ENCODE results near the gene KRT73.

The KRT73 gene

DNA sequence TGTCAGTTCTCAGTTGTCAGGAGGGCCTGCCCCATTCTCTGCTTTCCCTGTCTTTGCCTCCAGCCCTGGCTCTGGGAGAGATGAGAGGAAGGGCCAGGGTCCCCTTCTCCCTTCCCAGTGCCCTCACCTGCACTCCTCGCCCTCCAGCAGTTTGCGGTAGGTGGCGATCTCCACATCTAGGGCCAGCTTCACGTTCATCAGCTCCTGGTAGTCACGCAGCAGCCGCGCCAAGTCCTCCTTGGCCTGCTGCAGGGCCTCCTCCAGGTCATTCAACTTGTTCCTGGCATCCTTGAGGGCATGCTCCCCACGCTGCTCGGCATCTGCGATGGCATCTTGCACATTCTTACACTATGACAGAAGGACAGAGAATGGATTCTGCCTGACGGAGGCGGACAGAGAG, 28.3 kb upstream of the KRT73 start:
- TF ChIP-seq, protein P1, sequence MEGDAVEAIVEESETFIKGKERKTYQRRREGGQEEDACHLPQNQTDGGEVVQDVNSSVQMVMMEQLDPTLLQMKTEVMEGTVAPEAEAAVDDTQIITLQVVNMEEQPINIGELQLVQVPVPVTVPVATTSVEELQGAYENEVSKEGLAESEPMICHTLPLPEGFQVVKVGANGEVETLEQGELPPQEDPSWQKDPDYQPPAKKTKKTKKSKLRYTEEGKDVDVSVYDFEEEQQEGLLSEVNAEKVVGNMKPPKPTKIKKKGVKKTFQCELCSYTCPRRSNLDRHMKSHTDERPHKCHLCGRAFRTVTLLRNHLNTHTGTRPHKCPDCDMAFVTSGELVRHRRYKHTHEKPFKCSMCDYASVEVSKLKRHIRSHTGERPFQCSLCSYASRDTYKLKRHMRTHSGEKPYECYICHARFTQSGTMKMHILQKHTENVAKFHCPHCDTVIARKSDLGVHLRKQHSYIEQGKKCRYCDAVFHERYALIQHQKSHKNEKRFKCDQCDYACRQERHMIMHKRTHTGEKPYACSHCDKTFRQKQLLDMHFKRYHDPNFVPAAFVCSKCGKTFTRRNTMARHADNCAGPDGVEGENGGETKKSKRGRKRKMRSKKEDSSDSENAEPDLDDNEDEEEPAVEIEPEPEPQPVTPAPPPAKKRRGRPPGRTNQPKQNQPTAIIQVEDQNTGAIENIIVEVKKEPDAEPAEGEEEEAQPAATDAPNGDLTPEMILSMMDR (IDR thresholded peaks at IDR 0.05; ENCODE audit: insufficient read depth, low read depth, low read length, missing control alignments) = no peak
- no peak overlapping the region for H3K4me3 ChIP-seq (ENCODE audit: low read depth, low read length)
- no peak for DNase-seq (ENCODE audit: low read depth)

GRCh38 chr12:52645982-52646381, 27.6 kb upstream of the KRT73 start:
- H3K4me3 ChIP-seq (ENCODE audit: low read depth, low read length) = no peak overlapping the region
- TF ChIP-seq, protein P1 (IDR thresholded peaks at IDR 0.05; ENCODE audit: insufficient read depth, low read depth, low read length, missing control alignments) = no peak
- no peak for DNase-seq (ENCODE audit: low read depth)

DNA sequence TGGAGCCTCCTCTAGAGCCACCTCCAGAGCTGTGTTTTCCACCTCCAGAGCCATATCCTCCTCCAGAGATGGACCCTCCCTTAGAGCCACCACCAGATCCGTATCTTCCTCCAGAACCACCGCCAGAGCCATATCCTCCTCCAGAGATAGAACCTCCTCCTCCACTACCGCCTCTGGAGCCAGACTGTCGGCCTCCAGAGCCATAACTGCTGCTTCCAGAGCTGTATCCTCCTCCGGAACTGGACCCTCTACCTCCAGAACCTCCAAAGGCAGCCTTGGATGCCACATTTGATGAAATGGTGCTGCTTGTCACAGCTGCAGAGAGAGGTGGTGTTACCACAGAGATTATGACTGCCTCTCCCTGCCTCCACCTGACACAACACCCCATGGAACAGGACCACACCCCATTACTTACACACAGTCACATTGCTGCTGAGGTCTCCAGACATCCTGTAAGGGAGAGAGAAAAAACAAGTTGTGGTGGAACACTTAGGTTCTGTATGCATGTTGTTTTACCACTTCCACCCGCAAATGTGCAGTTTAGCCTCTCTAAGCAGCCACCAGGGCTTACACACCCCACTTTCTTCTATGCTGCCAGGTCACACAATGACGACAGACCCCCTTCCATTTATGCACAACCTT, 26.9 kb upstream of the KRT73 start:
- TF ChIP-seq, protein P1 (IDR thresholded peaks at IDR 0.05; ENCODE audit: insufficient read depth, low read depth, low read length, missing control alignments) = no peak
- DNase-seq (ENCODE audit: low read depth) = no peak
- H3K4me3 ChIP-seq (ENCODE audit: low read depth, low read length) = no peak overlapping the region

DNA sequence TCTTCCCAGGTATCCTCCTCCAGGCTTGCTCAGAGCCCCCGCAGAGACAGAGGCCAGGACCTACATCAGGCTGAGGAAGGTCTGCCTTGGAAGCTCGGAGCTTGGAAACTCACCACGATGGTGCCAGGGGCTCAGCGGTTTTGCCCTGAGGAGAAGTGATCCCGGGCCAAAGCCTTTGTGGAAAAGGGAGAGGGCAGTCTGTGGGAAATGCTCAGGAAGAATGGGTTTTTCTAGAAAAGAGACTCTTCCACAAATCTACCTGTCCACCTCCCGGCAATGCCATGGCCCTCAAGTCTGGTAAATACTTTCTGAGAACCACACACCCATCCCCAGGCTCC, 25.7 kb upstream of the KRT73 start:
- DNase-seq (ENCODE audit: low read depth) = no peak
- no peak overlapping the region for H3K4me3 ChIP-seq (ENCODE audit: low read depth, low read length)
- TF ChIP-seq, protein P1 (IDR thresholded peaks at IDR 0.05; ENCODE audit: insufficient read depth, low read depth, low read length, missing control alignments) = no peak

DNA sequence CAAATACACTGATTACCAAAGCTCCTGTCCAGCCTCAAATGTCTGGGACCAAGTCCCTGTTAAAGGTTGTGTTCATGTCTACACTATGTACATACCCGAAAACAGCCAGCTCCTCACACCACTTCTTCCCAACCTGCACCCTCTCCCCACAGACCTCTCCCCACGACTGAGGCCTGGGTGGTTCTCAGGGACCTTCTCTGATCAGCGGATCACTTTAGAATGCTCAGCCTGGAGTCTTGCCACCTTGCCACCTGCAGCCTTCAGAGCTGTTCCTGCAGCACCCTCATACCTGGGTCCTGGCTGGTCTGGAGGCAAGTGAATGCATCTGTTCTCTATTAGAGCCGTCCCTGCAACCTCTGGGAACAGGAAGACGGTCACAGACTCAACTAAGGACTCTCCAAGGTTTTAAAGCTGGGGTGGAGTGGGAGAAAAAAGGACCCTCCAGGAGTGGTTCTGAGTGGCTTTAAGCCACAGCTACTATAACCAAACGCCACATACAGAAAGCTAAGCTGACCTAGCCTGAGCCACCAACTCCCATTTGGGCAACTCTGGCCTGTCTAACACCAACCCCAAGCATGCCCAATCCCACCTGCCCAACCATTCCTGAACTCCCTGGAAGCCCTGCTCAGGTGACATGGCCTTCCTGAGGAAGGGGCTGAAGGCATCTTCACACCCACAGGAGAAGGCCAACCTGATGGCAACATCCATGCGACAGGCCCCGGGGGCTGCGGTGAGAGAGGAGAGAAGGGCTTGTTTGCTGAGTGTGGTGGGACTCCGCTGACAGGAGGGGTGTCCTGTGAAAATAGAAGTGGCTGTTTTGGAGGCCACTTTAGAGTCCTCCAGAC, 25.1 kb upstream of the KRT73 start:
- no peak for DNase-seq (ENCODE audit: low read depth)
- no peak overlapping the region for H3K4me3 ChIP-seq (ENCODE audit: low read depth, low read length)
- TF ChIP-seq, protein P1 (IDR thresholded peaks at IDR 0.05; ENCODE audit: insufficient read depth, low read depth, low read length, missing control alignments) = no peak

DNA sequence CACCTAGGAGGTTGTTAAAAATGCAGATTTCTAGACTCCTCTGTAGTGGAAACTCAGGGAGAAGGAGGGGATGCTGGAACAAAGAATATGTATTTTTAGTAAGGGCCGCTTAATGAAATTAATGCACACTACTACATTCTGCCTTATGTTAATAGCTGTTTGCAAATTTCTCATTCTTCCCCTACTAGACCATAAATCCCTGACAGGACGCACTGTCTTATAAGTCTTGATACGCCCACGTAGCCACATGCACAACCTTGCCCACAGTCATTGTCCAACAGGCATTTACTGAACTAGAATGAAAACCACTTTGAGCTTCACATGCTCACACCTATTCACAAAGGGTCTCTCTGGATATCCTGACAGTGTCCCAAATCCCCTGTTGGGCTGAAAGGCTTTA, 23.1 kb upstream of the KRT73 start:
- no peak overlapping the region for H3K4me3 ChIP-seq (ENCODE audit: low read depth, low read length)
- TF ChIP-seq, protein P1 (IDR thresholded peaks at IDR 0.05; ENCODE audit: insufficient read depth, low read depth, low read length, missing control alignments) = no peak
- no peak for DNase-seq (ENCODE audit: low read depth)

All from GM12865 (cell line).